ENCODE data around the gene UBN2.

DNA sequence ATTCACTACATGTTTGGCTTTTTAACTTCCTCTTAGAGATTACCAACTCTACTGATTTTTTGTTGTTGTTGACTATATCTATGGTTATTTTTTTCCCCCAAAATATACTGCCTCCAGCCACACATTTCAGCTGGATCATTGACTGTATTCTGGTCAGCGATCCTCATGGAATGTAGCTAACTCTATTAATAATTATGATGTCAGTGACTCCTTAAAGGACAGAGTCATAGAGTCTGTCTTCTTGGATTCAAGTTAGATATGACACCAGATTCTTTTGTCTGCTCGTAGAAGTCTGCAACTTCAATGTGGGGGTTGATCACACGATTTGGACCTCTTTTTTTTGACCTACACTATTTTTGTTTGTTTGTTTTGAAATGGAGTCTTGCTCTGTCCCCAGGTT is 33.2 kb downstream of the UBN2 start:
- TF ChIP-seq, protein P1, sequence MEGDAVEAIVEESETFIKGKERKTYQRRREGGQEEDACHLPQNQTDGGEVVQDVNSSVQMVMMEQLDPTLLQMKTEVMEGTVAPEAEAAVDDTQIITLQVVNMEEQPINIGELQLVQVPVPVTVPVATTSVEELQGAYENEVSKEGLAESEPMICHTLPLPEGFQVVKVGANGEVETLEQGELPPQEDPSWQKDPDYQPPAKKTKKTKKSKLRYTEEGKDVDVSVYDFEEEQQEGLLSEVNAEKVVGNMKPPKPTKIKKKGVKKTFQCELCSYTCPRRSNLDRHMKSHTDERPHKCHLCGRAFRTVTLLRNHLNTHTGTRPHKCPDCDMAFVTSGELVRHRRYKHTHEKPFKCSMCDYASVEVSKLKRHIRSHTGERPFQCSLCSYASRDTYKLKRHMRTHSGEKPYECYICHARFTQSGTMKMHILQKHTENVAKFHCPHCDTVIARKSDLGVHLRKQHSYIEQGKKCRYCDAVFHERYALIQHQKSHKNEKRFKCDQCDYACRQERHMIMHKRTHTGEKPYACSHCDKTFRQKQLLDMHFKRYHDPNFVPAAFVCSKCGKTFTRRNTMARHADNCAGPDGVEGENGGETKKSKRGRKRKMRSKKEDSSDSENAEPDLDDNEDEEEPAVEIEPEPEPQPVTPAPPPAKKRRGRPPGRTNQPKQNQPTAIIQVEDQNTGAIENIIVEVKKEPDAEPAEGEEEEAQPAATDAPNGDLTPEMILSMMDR (IDR thresholded peaks at IDR 0.05; ENCODE audit: low read depth, low read length) = no peak
- no peak for TF ChIP-seq EZH2phosphoT487 (IDR thresholded peaks at IDR 0.05; ENCODE audit: low read depth)

Measured in OCI-LY3 (cell line).